ENCODE measurements around the gene SUCO.
"Not testable (repeated sequence)": the region's sequence is repeated elsewhere in the genome, so short reads cannot be mapped to it uniquely, and the experiment has no call there.

- not testable (repeated sequence) for TF ChIP-seq CTCF (IDR thresholded peaks at IDR 0.05; ENCODE audit: low read depth, low read length); EZH2phosphoT487 (IDR thresholded peaks at IDR 0.05; ENCODE audit: low read depth)
Measured at GRCh38 chr1:172620603-172621002, 87.7 kb downstream of the SUCO start.
